Fibroblast of lung (primary cell): Measurements from ENCODE around the gene GSTA2.

Experiments used
- CTCF ChIP-seq, 2 donors: IDR thresholded peaks in 1 of 2; conservative IDR thresholded peaks in 1 of 2; 1 replicate in 1 of 2; 2 replicates in 1 of 2; pipeline ENCODE4 v1.5.1; 2011 to 2012; ENCODE audit warnings: low read length in 2 of 2, control low read depth in 1 of 2, inconsistent platforms in 1 of 2, low read depth in 1 of 2, mild to moderate bottlenecking in 1 of 2
- EZH2 ChIP-seq: IDR thresholded peaks from 2 replicates; pipeline ENCODE4 v1.5.1; 2012; ENCODE audit warnings: low read length, control low read depth, mild to moderate bottlenecking; ENCODE audit errors: missing control alignments

- TF ChIP-seq CTCF (conservative IDR thresholded peaks at IDR 0.05 in 1 of 2, IDR thresholded peaks at IDR 0.05 in 1 of 2; ENCODE audit: low read depth in 1 of 2, low read length in 2 of 2) (no peak), EZH2 (no peak)
Measured at GRCh38 chr6:52786249-52786956, 23.1 kb upstream of the GSTA2 start.
